ENCODE measurements around the gene GZMM.
A peak's percentile ranks its signal among the peaks of the same experiment; 100 is the strongest.

Gene GZMM

DNA sequence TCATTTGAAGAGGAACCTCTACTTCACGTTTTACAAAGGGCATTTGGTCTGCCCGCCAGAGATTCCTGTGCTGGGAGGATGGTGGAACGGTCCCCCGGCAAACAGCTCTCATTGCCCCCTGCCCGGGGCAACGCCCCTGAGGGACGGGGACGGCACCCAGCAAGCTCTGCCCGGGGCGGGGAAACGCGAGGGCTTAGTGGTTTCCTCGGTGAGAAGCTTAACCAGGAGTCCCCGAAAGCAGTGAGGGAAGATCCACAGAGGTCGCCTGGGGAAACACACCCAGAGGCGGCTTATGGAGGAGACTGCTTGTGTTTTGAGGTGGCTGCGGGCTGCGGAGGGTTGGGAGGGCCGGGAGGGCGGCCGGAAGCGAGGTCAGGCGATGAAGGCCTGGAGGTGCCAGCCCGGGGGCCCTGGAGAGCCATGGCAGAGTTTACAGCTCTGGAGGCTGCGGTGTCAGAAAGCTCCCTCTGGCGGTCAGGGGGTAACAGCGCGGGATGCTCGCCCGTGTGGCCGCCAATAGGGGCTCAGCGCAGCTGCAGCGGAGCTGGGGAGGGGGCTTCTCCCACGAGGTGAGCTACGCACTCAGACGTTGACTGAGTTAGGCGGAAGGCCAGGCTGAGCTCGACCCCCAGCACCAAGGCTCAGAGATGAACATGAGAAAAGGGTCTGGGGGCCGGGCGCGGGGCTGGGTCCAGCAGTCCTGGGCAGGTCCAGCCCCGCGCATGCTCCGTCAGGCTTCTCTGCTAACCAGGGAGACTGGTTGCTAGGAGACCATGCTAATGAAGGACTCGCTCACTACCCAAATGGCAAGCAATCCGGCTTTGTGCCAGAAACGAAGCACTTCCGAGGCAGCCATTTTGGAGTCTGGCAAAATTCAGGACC lies 37.2 kb upstream of the GZMM start:
- peak overlapping the region; percentile 60 for H3K9ac ChIP-seq (ENCODE audit: low read length)
- no peak overlapping the region for H2BK12ac ChIP-seq (ENCODE audit: low read length)
- H3K23ac ChIP-seq (ENCODE audit: low read length), result no peak overlapping the region
- H2AFZ ChIP-seq (ENCODE audit: insufficient read depth, low read length, poor library complexity), result peak overlapping the region; percentile 98
- peaks cover 5% of the 10 kb centered on the region for H3K79me2 ChIP-seq (ENCODE audit: control insufficient read depth, insufficient read depth, low read length, poor library complexity)
- peak overlapping the region; percentile 99 for H4K8ac ChIP-seq (ENCODE audit: low read depth, low read length)
- H4K12ac ChIP-seq (ENCODE audit: low read depth, low read length), result peak overlapping the region; percentile 98
- H3K27me3 ChIP-seq (ENCODE audit: insufficient read depth, low read length), result no peaks in the 10 kb centered on the region
- H3K14ac ChIP-seq (ENCODE audit: low read length), result peak overlapping the region; percentile 45
- H3K9me3 ChIP-seq (ENCODE audit: insufficient read depth, low read depth, low read length), result peaks cover 2% of the 10 kb centered on the region
- peak; percentile 84 to 92 for DNase-seq
- H3K18ac ChIP-seq (ENCODE audit: low read length), result peak overlapping the region; percentile 96
- H2AK5ac ChIP-seq (ENCODE audit: low read length), result peak overlapping the region; percentile 75
- H3K4ac ChIP-seq (ENCODE audit: low read depth, low read length), result peak overlapping the region; percentile 60
- peak overlapping the region; percentile 98 for H4K91ac ChIP-seq (ENCODE audit: low read depth, low read length)
- peak overlapping the region; percentile 98 for H3K4me2 ChIP-seq (ENCODE audit: low read length)
- peak overlapping the region; percentile 76 for H3K4me3 ChIP-seq (ENCODE audit: low read depth, low read length)
- H2BK5ac ChIP-seq (ENCODE audit: low read depth, low read length, poor library complexity), result peak overlapping the region; percentile 68
- WGBS (ENCODE audit: extremely low coverage, insufficient coverage, insufficient read length), result no CpG with 5 or more reads among the region's 48 CpGs
- peak overlapping the region; percentile 72 for H2BK120ac ChIP-seq (ENCODE audit: insufficient read depth, low read length, poor library complexity)
- peaks cover 18 to 27% of the 10 kb centered on the region in 2 experiments for H3K4me1 ChIP-seq (ENCODE audit: control insufficient read depth in 1 of 2, insufficient read depth in 2 of 2, low read length in 2 of 2)
- peaks cover 3 to 5% of the 10 kb centered on the region in 2 experiments for H3K36me3 ChIP-seq (ENCODE audit: control insufficient read depth in 1 of 2, insufficient read depth in 2 of 2, low read length in 2 of 2)
- peaks cover 17% of the 10 kb centered on the region for H3K79me1 ChIP-seq (ENCODE audit: low read length)
- H3K27ac ChIP-seq (ENCODE audit: low read depth, low read length), result peak overlapping the region; percentile 77

DNA sequence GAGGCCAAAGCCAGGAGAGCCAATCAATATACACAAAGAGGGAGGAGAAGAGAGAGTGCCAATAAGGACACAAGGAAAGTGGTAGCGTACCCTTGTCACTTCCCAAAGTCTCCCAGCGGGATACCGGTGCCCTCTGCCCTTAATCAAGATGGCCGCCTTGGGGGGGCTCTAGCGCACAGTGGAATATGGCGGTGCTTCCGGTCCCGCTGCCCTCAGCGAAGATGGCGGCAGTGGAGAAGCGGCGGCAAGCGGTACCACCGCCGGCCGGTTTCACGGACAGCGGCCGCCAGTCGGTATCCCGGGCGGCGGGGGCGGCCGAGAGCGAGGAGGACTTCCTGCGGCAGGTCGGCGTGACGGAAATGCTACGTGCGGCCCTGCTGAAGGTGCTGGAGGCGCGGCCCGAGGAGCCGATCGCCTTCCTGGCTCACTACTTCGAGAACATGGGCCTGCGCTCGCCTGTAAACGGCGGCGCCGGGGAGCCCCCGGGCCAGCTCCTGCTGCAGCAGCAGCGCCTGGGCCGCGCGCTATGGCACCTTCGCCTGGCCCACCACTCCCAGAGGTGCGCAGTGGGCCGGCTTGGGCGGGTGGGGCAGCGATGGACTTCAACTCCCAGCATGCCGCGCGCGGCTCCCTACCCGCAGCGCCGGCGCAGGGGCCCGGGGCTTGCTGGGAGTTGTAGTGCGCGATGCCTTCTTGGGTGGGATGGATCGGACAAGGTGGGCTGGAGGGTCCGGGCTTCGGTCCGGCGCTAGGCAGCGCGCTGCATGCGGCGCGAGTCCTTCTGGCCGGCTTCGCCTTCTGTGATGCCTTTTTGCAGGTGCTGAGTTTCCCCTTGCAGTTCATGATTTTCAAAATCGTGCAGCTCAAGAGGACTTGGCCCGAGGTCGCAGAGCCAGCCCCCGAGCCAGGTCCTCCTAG lies 36.3 kb upstream of the GZMM start, which contains the start of gene TPGS1:
Gene TPGS1, plus strand, starts transcription at position 212 of the 918 bp plus-strand sequence. Its CDS starts 10 bp downstream, at position 222.
- Histone ChIP-seq H3K23ac (ENCODE audit: low read length) (no peak within 1 kb of the TSS), H3K9ac (ENCODE audit: low read length) (peak within 1 kb of the TSS; percentile 60), H3K14ac (ENCODE audit: low read length) (peak within 1 kb of the TSS; percentile 98), H2BK12ac (ENCODE audit: low read length) (no peak within 1 kb of the TSS), H3K27ac (ENCODE audit: low read depth, low read length) (peak within 1 kb of the TSS; percentile 77), H2AK5ac (ENCODE audit: low read length) (peak within 1 kb of the TSS; percentile 95), H2AFZ (ENCODE audit: insufficient read depth, low read length, poor library complexity) (peak within 1 kb of the TSS; percentile 98), H3K9me3 (ENCODE audit: insufficient read depth, low read depth, low read length) (peaks cover 3% of the 10 kb centered on the region), H3K36me3 (ENCODE audit: control insufficient read depth in 1 of 2, insufficient read depth in 2 of 2, low read length in 2 of 2) (peaks cover 3 to 7% of the 10 kb centered on the region in 2 experiments), H4K91ac (ENCODE audit: low read depth, low read length) (peak within 1 kb of the TSS; percentile 98), H3K4ac (ENCODE audit: low read depth, low read length) (peak within 1 kb of the TSS; percentile 65), H3K79me2 (ENCODE audit: control insufficient read depth, insufficient read depth, low read length, poor library complexity) (peaks cover 5% of the 10 kb centered on the region), H4K12ac (ENCODE audit: low read depth, low read length) (peak within 1 kb of the TSS; percentile 98), H4K8ac (ENCODE audit: low read depth, low read length) (peak within 1 kb of the TSS; percentile 99), H3K27me3 (ENCODE audit: insufficient read depth, low read length) (no peaks in the 10 kb centered on the region), H2BK120ac (ENCODE audit: insufficient read depth, low read length, poor library complexity) (peak within 1 kb of the TSS; percentile 95), H3K4me2 (ENCODE audit: low read length) (peak within 1 kb of the TSS; percentile 98), H3K4me1 (ENCODE audit: control insufficient read depth in 1 of 2, insufficient read depth in 2 of 2, low read length in 2 of 2) (peaks cover 18 to 27% of the 10 kb centered on the region in 2 experiments), H3K18ac (ENCODE audit: low read length) (peak within 1 kb of the TSS; percentile 96), H3K4me3 (ENCODE audit: low read depth, low read length) (peak within 1 kb of the TSS; percentile 95), H3K79me1 (ENCODE audit: low read length) (peaks cover 17% of the 10 kb centered on the region), H2BK5ac (ENCODE audit: low read depth, low read length, poor library complexity) (peak within 1 kb of the TSS; percentile 68)
- WGBS (ENCODE audit: extremely low coverage, insufficient coverage, insufficient read length), result no CpG with 5 or more reads among the region's 81 CpGs
- peak; percentile 99 to 100 for DNase-seq

DNA sequence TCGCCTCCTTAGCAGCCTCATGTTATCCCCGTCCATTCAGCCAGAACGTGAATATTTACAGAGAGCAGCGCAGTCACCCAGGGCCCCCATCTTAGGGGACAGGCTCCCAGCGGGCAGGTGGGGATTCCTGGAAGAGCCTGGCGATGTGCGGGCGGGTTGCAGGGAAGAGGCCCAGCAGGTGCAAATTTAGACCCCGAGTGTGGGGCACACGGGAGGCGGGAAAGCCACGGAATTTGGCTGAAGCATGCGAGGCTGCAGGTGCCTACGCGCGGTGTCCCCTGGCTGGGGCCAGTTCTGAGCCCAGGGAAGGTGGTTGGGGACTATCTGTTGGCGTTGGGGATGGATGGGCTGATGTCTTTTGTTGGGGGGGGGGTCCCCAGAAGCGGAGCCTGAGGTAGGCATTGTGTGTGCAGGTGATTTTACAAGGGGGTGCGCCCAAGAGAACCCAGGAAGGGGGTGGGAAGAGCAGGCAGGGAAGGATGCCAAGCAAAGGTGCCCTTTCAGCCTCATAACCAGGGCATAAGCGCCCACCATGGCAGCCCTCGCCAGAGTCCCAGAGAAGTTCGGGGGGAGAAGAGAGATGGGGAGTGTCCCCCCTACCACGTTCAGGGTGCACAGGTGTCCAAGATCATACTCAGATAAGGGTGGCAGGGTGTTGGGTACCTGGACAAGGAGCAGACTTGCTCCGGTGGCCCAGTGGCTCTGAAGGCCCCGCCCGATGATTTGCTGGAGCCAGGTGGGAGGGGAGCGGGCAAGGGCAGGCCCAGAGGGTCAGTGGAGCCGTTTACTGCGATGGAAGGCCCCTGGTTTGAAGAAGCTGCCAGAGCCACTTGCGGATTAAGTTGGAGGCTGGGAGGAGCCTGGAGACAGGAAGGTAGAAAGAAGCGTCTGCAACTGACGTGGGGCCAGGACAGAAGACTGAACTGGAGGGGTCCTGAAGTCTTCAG lies 35.4 kb upstream of the GZMM start:
- Histone ChIP-seq H3K23ac (ENCODE audit: low read length) (no peak overlapping the region), H3K14ac (ENCODE audit: low read length) (no peak overlapping the region)
- DNase-seq, result no peak

More for the DNA sequence above, 35.4 kb upstream of the GZMM start:
- H2AK5ac ChIP-seq (ENCODE audit: low read length), result no peak overlapping the region
- H2BK5ac ChIP-seq (ENCODE audit: low read depth, low read length, poor library complexity), result no peak overlapping the region
- no peak overlapping the region for H2AFZ ChIP-seq (ENCODE audit: insufficient read depth, low read length, poor library complexity)
- H3K4me1 ChIP-seq (ENCODE audit: control insufficient read depth in 1 of 2, insufficient read depth in 2 of 2, low read length in 2 of 2), result peaks cover 18 to 27% of the 10 kb centered on the region in 2 experiments
- no CpG with 5 or more reads among the region's 32 CpGs for WGBS (ENCODE audit: extremely low coverage, insufficient coverage, insufficient read length)
- no peak overlapping the region for H3K18ac ChIP-seq (ENCODE audit: low read length)
- no peak overlapping the region for H3K4ac ChIP-seq (ENCODE audit: low read depth, low read length)
- peak overlapping the region; percentile 95 for H3K4me3 ChIP-seq (ENCODE audit: low read depth, low read length)
- peaks cover 3% of the 10 kb centered on the region for H3K9me3 ChIP-seq (ENCODE audit: insufficient read depth, low read depth, low read length)
- H3K27me3 ChIP-seq (ENCODE audit: insufficient read depth, low read length), result no peaks in the 10 kb centered on the region
- no peak overlapping the region for H3K27ac ChIP-seq (ENCODE audit: low read depth, low read length)
- peaks cover 17% of the 10 kb centered on the region for H3K79me1 ChIP-seq (ENCODE audit: low read length)
- no peak overlapping the region for H3K9ac ChIP-seq (ENCODE audit: low read length)
- no peak overlapping the region for H2BK120ac ChIP-seq (ENCODE audit: insufficient read depth, low read length, poor library complexity)
- H3K36me3 ChIP-seq (ENCODE audit: control insufficient read depth in 1 of 2, insufficient read depth in 2 of 2, low read length in 2 of 2), result peaks cover 4 to 7% of the 10 kb centered on the region in 2 experiments
- no peak overlapping the region for H4K12ac ChIP-seq (ENCODE audit: low read depth, low read length)
- no peak overlapping the region for H2BK12ac ChIP-seq (ENCODE audit: low read length)
- peaks cover 5% of the 10 kb centered on the region for H3K79me2 ChIP-seq (ENCODE audit: control insufficient read depth, insufficient read depth, low read length, poor library complexity)
- H4K91ac ChIP-seq (ENCODE audit: low read depth, low read length), result no peak overlapping the region
- H3K4me2 ChIP-seq (ENCODE audit: low read length), result peak overlapping the region; percentile 98
- H4K8ac ChIP-seq (ENCODE audit: low read depth, low read length), result peak overlapping the region; percentile 14

All from trophoblast cell (in vitro differentiated cells and primary cell).